SK-N-SH (cell line): ENCODE data around the gene ARHGEF3. TPM values are rescaled to one million over a fixed set of nuclear protein-coding genes. Genes with fewer than 3 reads are reported as not detected.

ENCODE experiments used
- CTCF ChIA-PET: fragments of 300-600, 350-600 bp; formaldehyde crosslinking; extraction: SDS; loops from one replicate; lab custom pipeline; 2021; lab: Yijun Ruan, JAX
- POLR2A ChIA-PET: fragments of 350-600 bp; sonication (Branson Sonifier 250); formaldehyde crosslinking; extraction: SDS; loops from one replicate; lab custom pipeline; 2020; ENCODE audit warnings: antibody characterized with exemption, inconsistent platforms; lab: Yijun Ruan, JAX
- DNase-seq: peaks from one replicate; pipeline ENCODE4 v3.0.0; 2012
- H2AFZ ChIP-seq: fragments of 200-600 bp; sonication (generic); 2 replicates; pipeline ENCODE4 v1.8.1; 2016; ENCODE audit warnings: antibody characterized with exemption, mild to moderate bottlenecking, low read depth
- H3F3A ChIP-seq: fragments of 200-600 bp; sonication (generic); replicated peaks from 2 replicates; pipeline ENCODE3; 2016; ENCODE audit warnings: antibody characterized with exemption, mild to moderate bottlenecking; ENCODE audit not compliant: insufficient read depth
- H3K27ac ChIP-seq, 2 experiments: fragments of 200-500 bp in 1 of 2; fragments of 200-600 bp in 1 of 2; sonication (Bioruptor generic) in 1 of 2; sonication (generic), shearing (Covaris generic) in 1 of 2; 2 replicates each; pipeline versions ENCODE4 v1.5.1 to v1.6.1; 2014 to 2016; ENCODE audit warnings: low read depth in 2 of 2, inconsistent platforms in 1 of 2, low read length in 1 of 2, mild to moderate bottlenecking in 1 of 2, mixed read lengths in 1 of 2
- H3K27me3 ChIP-seq: fragments of 200-600 bp; sonication (generic), shearing (Covaris generic); 2 replicates; pipeline ENCODE4 v1.6.1; 2016; ENCODE audit warnings: mixed run types; ENCODE audit not compliant: insufficient read depth
- H3K36me3 ChIP-seq, 2 experiments: fragments of 200-500 bp in 1 of 2; fragments of 200-600 bp in 1 of 2; sonication (Bioruptor generic) in 1 of 2; sonication (generic) in 1 of 2; replicated peaks in 1 of 2; 2 replicates each; pipeline versions ENCODE3 to v1.5.1; 2014 to 2016; ENCODE audit warnings: low read length in 1 of 2, mild to moderate bottlenecking in 1 of 2; ENCODE audit not compliant: insufficient read depth in 2 of 2, control insufficient read depth in 1 of 2
- H3K4me1 ChIP-seq, 2 experiments: fragments of 200-500 bp in 1 of 2; fragments of 200-600 bp in 1 of 2; sonication (Bioruptor generic) in 1 of 2; sonication (generic), shearing (Covaris generic) in 1 of 2; 2 replicates each; pipeline versions ENCODE4 v1.5.1 to v1.6.1; 2014 to 2016; ENCODE audit warnings: low read depth in 1 of 2, low read length in 1 of 2, mixed run types in 1 of 2; ENCODE audit not compliant: insufficient read depth in 2 of 2, control insufficient read depth in 1 of 2
- H3K4me2 ChIP-seq: fragments of 200-600 bp; sonication (generic), shearing (Covaris generic); 2 replicates; pipeline ENCODE4 v1.6.1; 2017; ENCODE audit warnings: mixed run types
- H3K4me3 ChIP-seq, 2 experiments: fragments of 200-500 bp in 1 of 2; fragments of 200-600 bp in 1 of 2; sonication (Bioruptor generic) in 1 of 2; sonication (generic), shearing (Covaris generic) in 1 of 2; 2 replicates each; pipeline versions ENCODE4 v1.5.1 to v1.8.1; 2014 to 2016; ENCODE audit warnings: low read depth in 2 of 2, inconsistent platforms in 1 of 2, low read length in 1 of 2, mild to moderate bottlenecking in 1 of 2, mixed read lengths in 1 of 2, moderate library complexity in 1 of 2
- H3K79me2 ChIP-seq: fragments of 200-600 bp; sonication (generic); 2 replicates; pipeline ENCODE4 v1.8.1; 2017; ENCODE audit warnings: mild to moderate bottlenecking; ENCODE audit not compliant: insufficient read depth
- H3K9ac ChIP-seq: fragments of 200-600 bp; sonication (generic); 2 replicates; pipeline ENCODE4 v1.6.1; 2017; ENCODE audit warnings: mixed run types
- H3K9me2 ChIP-seq: fragments of 200-600 bp; sonication (generic); 2 replicates; pipeline ENCODE4 v1.6.1; 2017; ENCODE audit warnings: mixed run types
- H3K9me3 ChIP-seq: fragments of 200-600 bp; sonication (generic); 2 replicates; pipeline ENCODE4 v1.6.1; 2017; ENCODE audit warnings: mixed run types, mild to moderate bottlenecking, moderate library complexity
- H4K20me1 ChIP-seq: fragments of 200-600 bp; sonication (generic); 2 replicates; pipeline ENCODE4 v1.6.1; 2017; ENCODE audit warnings: mild to moderate bottlenecking, mixed run types; ENCODE audit not compliant: insufficient read depth
- ELF1 ChIP-seq: IDR thresholded peaks from 2 replicates; pipeline ENCODE4 v1.4.0; 2012
- FOXJ3 ChIP-seq: sonication (generic); formaldehyde crosslinking; IDR thresholded peaks from 2 replicates; pipeline ENCODE4 v1.5.1; 2020; ENCODE audit warnings: mild to moderate bottlenecking, missing genetic modification reagents
- FOXM1 ChIP-seq: IDR thresholded peaks from 2 replicates; pipeline ENCODE4 v1.4.0; 2012; ENCODE audit warnings: low read depth, mild to moderate bottlenecking
- GABPA ChIP-seq: IDR thresholded peaks from 2 replicates; pipeline ENCODE4 v1.4.0; 2012; ENCODE audit warnings: low read depth, mild to moderate bottlenecking
- GATA2 ChIP-seq: sonication (generic); formaldehyde crosslinking; IDR thresholded peaks from 2 replicates; pipeline ENCODE4 v1.5.0; 2020; ENCODE audit warnings: mild to moderate bottlenecking, missing genetic modification reagents
- JUND ChIP-seq: IDR thresholded peaks from 2 replicates; pipeline ENCODE4 v1.4.0; 2012
- MEF2A ChIP-seq: IDR thresholded peaks from 2 replicates; pipeline ENCODE4 v1.4.0; 2012; ENCODE audit warnings: low read depth, borderline replicate concordance
- MXI1 ChIP-seq: IDR thresholded peaks from 2 replicates; pipeline ENCODE4 v1.6.1; 2012; ENCODE audit warnings: mild to moderate bottlenecking, low read depth, low read length, improper control_type of control experiment
- NRF1 ChIP-seq: IDR thresholded peaks from 2 replicates; pipeline ENCODE4 v1.6.1; 2012; ENCODE audit warnings: low read depth, mild to moderate bottlenecking, low read length
- POLR2AphosphoS5 ChIP-seq: IDR thresholded peaks from 2 replicates; pipeline ENCODE4 v1.6.1; 2012; ENCODE audit warnings: low read depth, low read length
- RXRA ChIP-seq: IDR thresholded peaks from 2 replicates; pipeline ENCODE4 v1.4.0; 2012; ENCODE audit warnings: low read depth, mild to moderate bottlenecking, borderline replicate concordance
- SIN3A ChIP-seq: IDR thresholded peaks from 2 replicates; pipeline ENCODE4 v1.6.1; 2012; ENCODE audit warnings: low read depth, mild to moderate bottlenecking, low read length, moderate library complexity, borderline replicate concordance
- TAF1 ChIP-seq: IDR thresholded peaks from 2 replicates; pipeline ENCODE4 v1.6.1; 2012; ENCODE audit warnings: low read depth, mild to moderate bottlenecking, low read length, moderate library complexity, borderline replicate concordance
- YY1 ChIP-seq: IDR thresholded peaks from 2 replicates; pipeline ENCODE4 v1.4.0; 2012; ENCODE audit warnings: low read depth, mild to moderate bottlenecking
- WGBS: methylation state at CpG from one replicate; pipeline ENCODE4 v1.1.6; 2017; ENCODE audit warnings: low lambda C conversion rate; 5-methylcytosine and 5-hydroxymethylcytosine counted together
- polyA plus RNA-seq, 3 experiments: library from polyadenylated mRNA; depleted of rRNA; stranded (reverse); fragments of >200 nt; gene quantifications; 2 replicates each; pipeline ENCODE4 v1.2.3, GENCODE V29; 2012
- TF ChIP-seq, protein P1 (sequence below): fragments of 150-350 bp; IDR thresholded peaks from 2 replicates; pipeline ENCODE4 v1.6.1; 2016; ENCODE audit warnings: mild to moderate bottlenecking, low read depth, low read length
- TF ChIP-seq, protein P2 (sequence below): IDR thresholded peaks from 2 replicates; pipeline ENCODE4; 2012
- TF ChIP-seq, protein P3 (sequence below): IDR thresholded peaks from 2 replicates; pipeline ENCODE4 v1.4.0; 2012; ENCODE audit warnings: low read depth, borderline replicate concordance

ARHGEF3 gene
- polyA plus RNA-seq, 1 of the 3 experiments (the other 2 are of a cell fraction), result 5.9 TPM

DNA sequence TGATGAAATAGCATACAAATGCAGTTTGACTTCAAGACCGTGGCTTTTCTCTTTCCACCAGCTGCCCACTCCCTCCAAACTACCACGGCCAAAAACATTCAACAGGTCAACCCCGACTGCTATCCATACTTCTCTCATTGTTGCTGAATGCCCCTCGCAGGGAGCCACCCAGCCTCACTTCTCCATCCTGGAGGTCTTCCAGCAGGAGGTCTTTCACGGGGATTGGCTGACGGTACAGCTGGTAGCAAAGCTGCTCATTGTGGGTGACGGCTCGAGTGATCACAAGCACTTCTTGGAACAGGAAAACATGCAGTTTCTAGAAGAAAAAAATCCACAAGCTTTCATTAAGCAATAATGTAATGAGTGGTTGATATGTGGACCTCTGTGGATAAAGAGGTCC lies 69.6 kb downstream of the ARHGEF3 start:
- TF ChIP-seq, protein P1, sequence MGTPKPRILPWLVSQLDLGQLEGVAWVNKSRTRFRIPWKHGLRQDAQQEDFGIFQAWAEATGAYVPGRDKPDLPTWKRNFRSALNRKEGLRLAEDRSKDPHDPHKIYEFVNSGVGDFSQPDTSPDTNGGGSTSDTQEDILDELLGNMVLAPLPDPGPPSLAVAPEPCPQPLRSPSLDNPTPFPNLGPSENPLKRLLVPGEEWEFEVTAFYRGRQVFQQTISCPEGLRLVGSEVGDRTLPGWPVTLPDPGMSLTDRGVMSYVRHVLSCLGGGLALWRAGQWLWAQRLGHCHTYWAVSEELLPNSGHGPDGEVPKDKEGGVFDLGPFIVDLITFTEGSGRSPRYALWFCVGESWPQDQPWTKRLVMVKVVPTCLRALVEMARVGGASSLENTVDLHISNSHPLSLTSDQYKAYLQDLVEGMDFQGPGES, result no peak
- TF ChIP-seq FOXM1, result no peak
- TF ChIP-seq RXRA, result no peak
- TF ChIP-seq SIN3A, result no peak
- no peak for TF ChIP-seq MEF2A
- no peak for TF ChIP-seq FOXJ3 (CRISPR knock-in tag)
- TF ChIP-seq TAF1, result no peak
- TF ChIP-seq NRF1, result no peak
- TF ChIP-seq YY1, result no peak
- TF ChIP-seq MXI1, result no peak
- no peak for TF ChIP-seq ELF1
- no peak for TF ChIP-seq JUND
- no peak for TF ChIP-seq GABPA
- no peak for TF ChIP-seq GATA2
- TF ChIP-seq, protein P2, sequence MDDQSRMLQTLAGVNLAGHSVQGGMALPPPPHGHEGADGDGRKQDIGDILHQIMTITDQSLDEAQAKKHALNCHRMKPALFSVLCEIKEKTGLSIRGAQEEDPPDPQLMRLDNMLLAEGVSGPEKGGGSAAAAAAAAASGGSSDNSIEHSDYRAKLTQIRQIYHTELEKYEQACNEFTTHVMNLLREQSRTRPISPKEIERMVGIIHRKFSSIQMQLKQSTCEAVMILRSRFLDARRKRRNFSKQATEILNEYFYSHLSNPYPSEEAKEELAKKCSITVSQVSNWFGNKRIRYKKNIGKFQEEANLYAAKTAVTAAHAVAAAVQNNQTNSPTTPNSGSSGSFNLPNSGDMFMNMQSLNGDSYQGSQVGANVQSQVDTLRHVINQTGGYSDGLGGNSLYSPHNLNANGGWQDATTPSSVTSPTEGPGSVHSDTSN, result no peak
- TF ChIP-seq, protein P3, sequence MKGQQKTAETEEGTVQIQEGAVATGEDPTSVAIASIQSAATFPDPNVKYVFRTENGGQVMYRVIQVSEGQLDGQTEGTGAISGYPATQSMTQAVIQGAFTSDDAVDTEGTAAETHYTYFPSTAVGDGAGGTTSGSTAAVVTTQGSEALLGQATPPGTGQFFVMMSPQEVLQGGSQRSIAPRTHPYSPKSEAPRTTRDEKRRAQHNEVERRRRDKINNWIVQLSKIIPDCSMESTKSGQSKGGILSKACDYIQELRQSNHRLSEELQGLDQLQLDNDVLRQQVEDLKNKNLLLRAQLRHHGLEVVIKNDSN, result no peak
- TF ChIP-seq, all 33 proteins: peak for 0
- Histone ChIP-seq H3K9me2 (no peaks in the 10 kb centered on the region), H3K79me2 (no peaks in the 10 kb centered on the region), H4K20me1 (no peaks in the 10 kb centered on the region), H3K27ac (no peak overlapping the region), H3K9ac (no peak overlapping the region), H3K27me3 (no peaks in the 10 kb centered on the region), H3K4me1 (no peaks in the 10 kb centered on the region), H3K4me3 (no peak overlapping the region), H3F3A (no peaks in the 10 kb centered on the region), H3K36me3 (peaks cover 0 to 21% of the 10 kb centered on the region in 2 experiments), H3K4me2 (no peak overlapping the region), H2AFZ (no peak overlapping the region), H3K9me3 (no peaks in the 10 kb centered on the region)
- CTCF ChIA-PET, result interaction anchor here (0.7 to 2.0 kb wide), 2 partner anchors 66 to 257 kb away, joined by 3 to 7 read pairs; no protein-coding TSS in a partner anchor
- POLR2A ChIA-PET, result no interaction called here
- no peak for DNase-seq
- 97% methylated on average over 8 of the region's 8 CpGs for WGBS

DNA sequence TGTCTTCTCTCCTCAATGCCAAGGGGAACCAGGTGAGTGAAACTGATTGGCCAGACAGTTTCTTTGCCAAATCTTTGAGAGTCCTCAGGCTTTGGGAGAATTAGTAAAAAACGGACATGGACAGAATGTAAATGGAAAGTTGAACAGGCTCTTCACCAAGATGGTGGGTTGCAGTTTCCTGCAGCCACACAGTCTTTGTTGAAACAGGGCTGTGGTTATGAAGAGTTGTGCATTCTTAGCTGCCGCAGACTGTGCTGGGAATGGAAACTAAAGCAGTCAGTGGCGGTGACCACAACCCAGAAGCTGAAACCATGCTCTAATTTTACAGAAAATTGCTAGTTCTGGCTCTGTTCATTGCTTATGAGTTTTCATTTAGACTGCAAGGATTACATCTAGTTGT lies 76.6 kb downstream of the ARHGEF3 start:
- TF ChIP-seq, protein P2, result no peak
- no peak for TF ChIP-seq POLR2AphosphoS5
- DNase-seq, result no peak
- CTCF ChIA-PET, result interaction anchor here (1.7 to 2.4 kb wide), 2 partner anchors 75 to 264 kb away, joined by 4 to 6 read pairs; no protein-coding TSS in a partner anchor
- Histone ChIP-seq H3K9ac (no peak overlapping the region), H3K79me2 (no peaks in the 10 kb centered on the region), H3K9me2 (no peaks in the 10 kb centered on the region), H3K36me3 (peaks cover 0 to 30% of the 10 kb centered on the region in 2 experiments), H3K4me1 (no peaks in the 10 kb centered on the region), H3F3A (no peaks in the 10 kb centered on the region), H3K4me3 (no peak overlapping the region), H3K9me3 (no peaks in the 10 kb centered on the region), H2AFZ (no peak overlapping the region), H3K27ac (no peak overlapping the region), H3K4me2 (no peak overlapping the region), H4K20me1 (no peaks in the 10 kb centered on the region), H3K27me3 (no peaks in the 10 kb centered on the region)
- 89% methylated on average over 3 of the region's 3 CpGs for WGBS
- POLR2A ChIA-PET, result no interaction called here
